IPS-15b (cell line): Measurements from ENCODE around the gene KCNQ1.

Experiments
- H3K27me3 ChIP-seq: one replicate; pipeline ENCODE4 v1.6.1; 2013; ENCODE audit warnings: low read length; ENCODE audit not compliant: control insufficient read depth, insufficient read depth
- H3K36me3 ChIP-seq: one replicate; pipeline ENCODE4 v1.6.1; 2013; ENCODE audit warnings: low read length; ENCODE audit not compliant: control insufficient read depth, insufficient read depth
- H3K4me1 ChIP-seq: one replicate; pipeline ENCODE4 v1.6.1; 2013; ENCODE audit warnings: mild to moderate bottlenecking, low read length; ENCODE audit not compliant: control insufficient read depth, insufficient read depth
- H3K4me3 ChIP-seq: one replicate; pipeline ENCODE4 v1.5.1; 2013; ENCODE audit warnings: low read depth, low read length
- H3K9ac ChIP-seq: one replicate; pipeline ENCODE4 v1.6.1; 2013; ENCODE audit warnings: low read depth, mild to moderate bottlenecking, low read length
- H3K9me3 ChIP-seq: one replicate; pipeline ENCODE4 v1.6.1; 2013; ENCODE audit warnings: mild to moderate bottlenecking, low read length; ENCODE audit not compliant: control insufficient read depth, insufficient read depth

The KCNQ1 gene

GRCh38 chr11:2877474-2877873 is 432.7 kb downstream of the KCNQ1 start:
- H3K9ac ChIP-seq = no peak overlapping the region
- H3K4me1 ChIP-seq = peaks cover under 1% of the 10 kb centered on the region
- H3K27me3 ChIP-seq = peaks cover 22% of the 10 kb centered on the region
- no peak overlapping the region for H3K4me3 ChIP-seq
- H3K9me3 ChIP-seq = no peaks in the 10 kb centered on the region
- no peaks in the 10 kb centered on the region for H3K36me3 ChIP-seq

- peaks cover 32% of the 10 kb centered on the region for H3K27me3 ChIP-seq
- H3K36me3 ChIP-seq = peaks cover 3% of the 10 kb centered on the region
- H3K4me3 ChIP-seq = no peak overlapping the region
- no peaks in the 10 kb centered on the region for H3K9me3 ChIP-seq
- peaks cover 2% of the 10 kb centered on the region for H3K4me1 ChIP-seq
- H3K9ac ChIP-seq = no peak overlapping the region
Observed at GRCh38 chr11:2878782-2879181, 434.0 kb downstream of the KCNQ1 start.

GRCh38 chr11:2880646-2881045 is 435.8 kb downstream of the KCNQ1 start:
- peaks cover 3% of the 10 kb centered on the region for H3K36me3 ChIP-seq
- peaks cover 31% of the 10 kb centered on the region for H3K27me3 ChIP-seq
- no peaks in the 10 kb centered on the region for H3K9me3 ChIP-seq
- no peak overlapping the region for H3K4me3 ChIP-seq
- no peak overlapping the region for H3K9ac ChIP-seq
- peaks cover 2% of the 10 kb centered on the region for H3K4me1 ChIP-seq

- no peaks in the 10 kb centered on the region for H3K9me3 ChIP-seq
- H3K4me3 ChIP-seq = no peak overlapping the region
- H3K4me1 ChIP-seq = peaks cover 2% of the 10 kb centered on the region
- peaks cover 32% of the 10 kb centered on the region for H3K27me3 ChIP-seq
- H3K36me3 ChIP-seq = peaks cover 3% of the 10 kb centered on the region
- H3K9ac ChIP-seq = no peak overlapping the region
Observed at GRCh38 chr11:2881076-2881980, 436.5 kb downstream of the KCNQ1 start.

- peaks cover 4% of the 10 kb centered on the region for H3K4me1 ChIP-seq
- H3K9ac ChIP-seq = no peak overlapping the region
- H3K36me3 ChIP-seq = peaks cover 3% of the 10 kb centered on the region
- no peaks in the 10 kb centered on the region for H3K9me3 ChIP-seq
- H3K27me3 ChIP-seq = peaks cover 38% of the 10 kb centered on the region
- H3K4me3 ChIP-seq = no peak overlapping the region
Observed at GRCh38 chr11:2881981-2882375, 437.2 kb downstream of the KCNQ1 start.

GRCh38 chr11:2882396-2883110 is 437.7 kb downstream of the KCNQ1 start:
- Histone ChIP-seq H3K9ac (no peak overlapping the region), H3K4me1 (peaks cover 4% of the 10 kb centered on the region), H3K9me3 (no peaks in the 10 kb centered on the region), H3K36me3 (peaks cover 3% of the 10 kb centered on the region), H3K27me3 (peaks cover 44% of the 10 kb centered on the region), H3K4me3 (no peak overlapping the region)

- Histone ChIP-seq H3K9ac (no peak overlapping the region), H3K9me3 (no peaks in the 10 kb centered on the region)
Observed at GRCh38 chr11:2883640-2883978, 438.8 kb downstream of the KCNQ1 start.

GRCh38 chr11:2883979-2884815 is 439.4 kb downstream of the KCNQ1 start:
- no peak overlapping the region for H3K9ac ChIP-seq
- H3K27me3 ChIP-seq = peaks cover 52% of the 10 kb centered on the region
- H3K4me3 ChIP-seq = peak overlapping the region; percentile 36

More at GRCh38 chr11:2883640-2883978, 438.8 kb downstream of the KCNQ1 start:
- Histone ChIP-seq H3K4me1 (peaks cover 4% of the 10 kb centered on the region), H3K36me3 (peaks cover 3% of the 10 kb centered on the region), H3K4me3 (peak overlapping the region; percentile 36), H3K27me3 (peaks cover 50% of the 10 kb centered on the region)

GRCh38 chr11:2885017-2885677 is 440.3 kb downstream of the KCNQ1 start:
- peaks cover 55% of the 10 kb centered on the region for H3K27me3 ChIP-seq
- H3K4me3 ChIP-seq = peak overlapping the region; percentile 70
- H3K9me3 ChIP-seq = no peaks in the 10 kb centered on the region
- H3K4me1 ChIP-seq = peaks cover 4% of the 10 kb centered on the region
- H3K9ac ChIP-seq = peak overlapping the region; percentile 54
- peaks cover 3% of the 10 kb centered on the region for H3K36me3 ChIP-seq

More at GRCh38 chr11:2883979-2884815, 439.4 kb downstream of the KCNQ1 start:
- peaks cover 4% of the 10 kb centered on the region for H3K4me1 ChIP-seq
- no peaks in the 10 kb centered on the region for H3K9me3 ChIP-seq
- peaks cover 3% of the 10 kb centered on the region for H3K36me3 ChIP-seq

GRCh38 chr11:2885678-2886081 is 440.9 kb downstream of the KCNQ1 start, which contains the start of gene CDKN1C:
CDKN1C (minus strand) TSS chr11:2885775; CDS start chr11:2885456, 319 bp downstream.
- H3K4me1 ChIP-seq = peaks cover 4% of the 10 kb centered on the region
- H3K4me3 ChIP-seq = peak within 1 kb of the TSS; percentile 70
- H3K9me3 ChIP-seq = no peaks in the 10 kb centered on the region
- peaks cover 3% of the 10 kb centered on the region for H3K36me3 ChIP-seq
- H3K9ac ChIP-seq = peak within 1 kb of the TSS; percentile 54
- peaks cover 55% of the 10 kb centered on the region for H3K27me3 ChIP-seq
